ENCODE data around the gene DSCAML1.

DSCAML1 gene

DNA sequence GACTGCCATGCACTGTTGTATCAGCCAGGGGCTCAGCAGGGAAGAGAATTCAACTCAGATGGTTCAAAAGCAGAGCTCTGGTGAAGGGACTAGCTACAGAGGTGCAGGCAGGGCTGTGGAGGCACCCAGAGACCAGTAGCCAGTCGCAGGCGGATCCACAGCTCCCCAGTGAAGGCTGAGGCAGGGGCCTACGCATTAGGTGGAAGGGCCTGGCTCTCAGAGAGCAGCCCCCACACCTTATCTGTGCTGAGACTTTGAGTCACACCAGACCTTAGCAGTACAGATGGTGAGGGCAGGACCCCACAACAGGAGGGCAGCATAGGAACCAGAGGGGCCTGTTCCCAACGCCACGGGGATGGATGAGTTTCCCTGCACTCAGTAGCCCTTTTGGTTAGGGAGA, 189.6 kb downstream of the DSCAML1 start:
- DNase-seq: no peak

DNA sequence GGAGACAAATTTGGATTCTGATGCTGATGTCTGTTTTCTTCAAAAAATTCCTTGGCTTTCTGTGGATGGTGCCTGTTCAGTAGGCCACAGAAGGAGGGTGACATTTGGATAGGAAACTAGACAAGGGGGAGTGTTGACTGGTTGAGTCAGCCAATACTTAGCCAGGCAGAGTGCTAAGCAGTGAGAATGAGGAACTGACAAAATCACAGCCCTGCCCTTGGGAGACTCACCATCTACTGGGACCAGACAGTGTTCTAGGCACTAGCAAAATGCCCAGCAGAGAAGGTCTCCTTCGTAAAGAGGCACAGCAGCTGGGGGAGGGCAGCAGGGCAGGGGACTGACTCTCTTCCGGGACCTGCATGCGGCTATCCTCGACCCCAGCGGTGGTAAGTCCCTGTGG, 190.2 kb downstream of the DSCAML1 start:
- DNase-seq: no peak

DNA sequence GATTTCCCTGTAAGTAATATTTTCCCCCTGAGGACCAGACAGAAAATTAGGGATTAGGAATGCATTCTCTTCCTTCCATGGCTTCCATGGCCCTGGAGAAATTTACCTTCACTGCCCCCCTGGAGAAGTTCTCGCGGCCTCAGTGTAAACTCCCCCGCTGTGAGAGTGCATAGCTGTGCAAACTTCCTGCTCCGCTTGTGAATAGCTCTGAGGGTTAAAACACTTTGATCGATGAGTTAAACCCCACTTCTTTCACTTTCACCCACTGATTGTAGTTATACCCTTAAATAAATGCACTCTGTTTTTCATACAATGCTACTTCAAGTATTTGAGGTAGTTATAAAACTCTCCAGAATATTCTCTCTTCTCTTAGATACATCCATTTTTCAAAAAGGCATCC, 190.8 kb downstream of the DSCAML1 start:
- DNase-seq: no peak

- DNase-seq: no peak
These were observed 191.7 kb downstream of the DSCAML1 start for GRCh38 chr11:117605331-117605730.

DNA sequence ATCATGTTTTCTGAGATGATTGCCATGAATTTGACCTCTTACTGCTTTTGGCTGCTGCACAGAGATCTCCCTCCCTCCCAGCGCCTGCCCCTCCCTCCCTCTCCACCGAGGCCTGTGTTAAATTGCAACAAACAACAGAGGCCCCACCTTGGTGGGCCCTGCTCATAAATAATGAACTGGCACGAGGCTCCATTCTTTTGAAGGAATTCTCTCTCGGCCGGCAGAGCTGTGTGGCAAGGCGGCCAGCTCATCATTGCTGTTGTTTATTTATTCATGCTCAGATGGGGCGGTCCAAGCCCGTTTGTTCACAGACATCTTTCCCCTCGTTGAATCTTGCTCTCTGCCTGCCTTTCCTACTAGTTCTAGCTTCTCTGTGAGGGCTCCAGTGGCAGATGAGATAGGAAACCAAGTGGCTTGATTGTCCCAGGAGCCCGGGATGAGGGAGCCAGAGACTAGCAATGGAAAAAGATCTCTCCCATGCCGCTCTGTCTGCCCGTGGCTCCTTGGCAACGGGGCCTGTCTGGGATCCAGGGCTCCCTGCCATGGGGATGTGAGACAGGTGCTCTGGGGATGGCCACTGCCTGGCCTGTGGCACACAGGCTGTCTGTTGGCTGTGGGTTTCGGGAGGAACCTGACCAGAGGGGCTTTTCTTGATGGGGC, 192.6 kb downstream of the DSCAML1 start:
- no peak for DNase-seq

- DNase-seq: no peak
These were observed 193.1 kb downstream of the DSCAML1 start for GRCh38 chr11:117603932-117604331.

- DNase-seq: no peak
These were observed 195.9 kb downstream of the DSCAML1 start for GRCh38 chr11:117601006-117601708.

DNA sequence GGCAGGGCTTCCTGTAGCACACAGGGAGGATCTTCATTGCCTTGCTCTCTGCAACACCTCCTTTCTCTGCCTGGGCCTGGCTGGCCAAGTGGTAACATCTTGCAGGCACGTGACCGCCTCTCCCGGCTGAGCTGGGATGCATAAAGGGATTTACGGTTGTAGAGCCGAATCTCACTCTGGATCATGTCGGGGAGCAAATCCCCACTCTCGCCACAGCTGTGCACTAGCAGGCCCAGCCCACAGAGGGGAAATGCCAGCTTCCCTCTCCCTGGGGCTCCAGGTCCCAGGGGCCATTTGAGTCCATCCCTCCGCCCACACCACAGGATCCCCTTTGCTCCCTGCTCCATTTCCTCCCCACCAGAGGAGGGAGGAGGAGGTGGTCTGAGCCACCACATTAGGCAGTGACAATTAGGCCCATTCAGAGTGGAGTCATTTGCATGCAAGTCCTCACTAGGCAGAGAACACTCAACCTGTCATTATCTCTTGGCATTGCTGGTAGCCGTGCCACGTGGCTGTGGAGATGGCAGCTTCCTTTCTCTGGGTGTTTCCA, 196.7 kb downstream of the DSCAML1 start:
- DNase-seq: no peak

- DNase-seq: peak; percentile 19
These were observed 199.9 kb downstream of the DSCAML1 start for GRCh38 chr11:117597071-117597470.

DNA sequence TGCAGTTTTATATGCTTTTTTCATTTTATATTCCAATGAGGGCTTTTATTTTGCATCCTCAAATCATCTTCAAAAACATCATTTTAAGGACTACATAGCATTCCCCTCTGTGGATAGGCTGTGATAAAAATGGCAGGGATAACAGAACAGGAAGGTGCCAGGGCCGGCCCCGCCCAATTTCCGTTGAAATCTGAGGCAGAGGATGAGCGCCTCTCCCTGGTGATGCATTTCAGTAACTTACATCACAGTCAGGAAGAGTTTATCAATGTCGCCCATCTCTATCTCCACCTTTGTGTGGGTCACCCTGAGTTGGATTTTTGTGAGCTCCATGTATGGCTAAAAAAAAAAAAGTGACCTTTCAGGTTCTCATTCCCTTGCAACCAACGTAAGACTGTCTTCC, 201.6 kb downstream of the DSCAML1 start:
- DNase-seq: no peak

- DNase-seq: no peak
These were observed 202.3 kb downstream of the DSCAML1 start for GRCh38 chr11:117594721-117595120.

- no peak for DNase-seq
These were observed 204.0 kb downstream of the DSCAML1 start for GRCh38 chr11:117593065-117593464.

GRCh38 chr11:117591316-117592039, 205.5 kb downstream of the DSCAML1 start:
- no peak for DNase-seq

DNA sequence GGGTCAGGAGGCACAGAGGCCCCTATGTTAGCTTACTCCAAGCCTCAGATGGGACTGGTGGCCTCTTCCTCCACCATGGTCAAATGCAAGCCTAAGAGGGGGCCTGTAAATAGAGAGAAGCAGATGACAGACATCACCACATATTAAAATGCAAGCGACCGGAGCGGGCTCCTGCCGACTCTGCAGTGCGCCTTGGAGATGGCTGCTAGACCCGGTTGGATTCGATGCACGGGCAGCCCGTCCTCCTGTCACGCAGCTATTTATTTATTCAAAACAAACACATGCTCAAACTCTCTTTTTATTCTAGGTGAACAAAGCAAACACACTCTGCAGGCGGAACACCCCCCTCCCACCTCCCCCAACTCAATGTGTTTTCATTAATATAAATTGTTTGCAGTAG, 208.0 kb downstream of the DSCAML1 start:
- DNase-seq: no peak

GRCh38 chr11:117588166-117588810, 208.7 kb downstream of the DSCAML1 start:
- DNase-seq: no peak

DNA sequence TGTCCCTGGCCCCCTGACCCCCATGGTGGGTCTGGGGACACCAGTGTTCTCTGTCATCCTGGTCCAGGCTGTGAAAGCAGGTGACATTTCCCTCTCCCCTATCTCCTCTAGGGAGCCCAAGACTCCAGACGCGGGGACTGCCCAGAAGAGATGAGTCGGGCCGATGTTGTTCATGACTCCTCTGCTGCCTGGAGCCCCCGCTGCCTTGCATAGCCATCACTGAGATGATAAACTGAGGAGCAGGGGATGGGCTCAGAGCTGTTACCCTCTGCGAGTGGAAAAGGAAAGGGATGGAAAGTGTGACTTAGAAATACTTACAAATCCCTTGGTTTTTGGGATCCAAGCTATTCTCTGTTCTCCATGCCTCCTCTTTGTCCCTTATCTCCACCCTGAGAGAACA, 209.6 kb downstream of the DSCAML1 start:
- no peak for DNase-seq

DNA sequence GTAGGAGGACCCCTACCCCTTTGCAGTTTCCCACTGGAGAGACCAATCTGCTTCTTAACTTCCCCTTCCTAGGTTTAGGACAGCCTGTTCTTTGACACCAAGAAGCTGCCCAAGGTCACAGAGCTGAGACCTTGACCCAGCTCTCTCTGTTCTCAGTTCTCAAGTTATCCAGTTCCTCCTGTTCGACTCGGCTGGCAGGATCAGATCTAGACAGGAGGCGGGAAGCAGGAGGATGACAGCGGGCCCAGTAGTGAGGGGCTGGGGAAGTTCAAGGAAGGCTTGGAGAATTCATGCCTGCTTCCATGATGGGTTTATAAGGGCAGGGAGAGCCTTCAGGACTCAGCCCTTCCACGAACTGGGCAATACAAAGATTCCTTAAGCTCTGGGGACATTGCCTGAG, 210.6 kb downstream of the DSCAML1 start:
- no peak for DNase-seq

GRCh38 chr11:117585631-117586030, 211.4 kb downstream of the DSCAML1 start:
- no peak for DNase-seq

DNA sequence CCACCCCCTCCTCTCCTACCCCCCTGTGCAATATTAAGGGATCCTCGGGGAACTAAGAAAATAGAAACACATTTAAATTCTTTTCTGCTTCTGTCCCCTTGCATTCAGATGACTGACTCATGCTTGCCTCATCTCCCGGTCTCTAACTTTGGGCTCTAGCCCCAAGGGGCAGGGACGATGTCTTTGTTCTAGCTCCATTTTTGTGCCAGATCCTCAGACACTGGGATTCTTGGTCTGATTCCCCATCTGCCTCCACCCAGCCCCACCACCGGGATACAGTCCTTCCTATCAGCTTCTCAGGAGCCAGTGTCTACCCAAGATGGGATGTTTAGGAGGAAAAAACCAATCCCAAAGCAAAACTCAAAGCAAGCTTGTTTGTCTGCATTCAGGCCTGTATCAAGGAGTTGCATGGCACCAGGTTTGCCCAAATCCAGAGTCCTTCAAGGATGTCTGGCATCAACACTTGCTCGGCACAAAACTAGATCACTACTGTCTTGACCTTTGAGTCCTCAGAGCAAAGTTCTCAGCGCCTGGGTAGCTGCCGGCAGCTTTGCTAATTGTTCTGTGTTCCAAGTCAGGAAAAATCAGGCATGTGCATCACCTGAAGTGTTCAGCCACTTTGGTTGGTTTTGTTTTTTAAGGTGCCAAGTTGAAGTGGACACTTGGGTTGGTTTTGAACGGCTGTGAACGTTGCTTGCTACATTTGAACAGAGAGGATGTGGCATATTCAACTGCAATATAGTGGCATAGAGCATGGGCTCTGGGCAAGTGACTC, 212.8 kb downstream of the DSCAML1 start:
- peak; percentile 62 for DNase-seq

GRCh38 chr11:117583063-117583801, 213.8 kb downstream of the DSCAML1 start:
- DNase-seq: peak; percentile 22

DNA sequence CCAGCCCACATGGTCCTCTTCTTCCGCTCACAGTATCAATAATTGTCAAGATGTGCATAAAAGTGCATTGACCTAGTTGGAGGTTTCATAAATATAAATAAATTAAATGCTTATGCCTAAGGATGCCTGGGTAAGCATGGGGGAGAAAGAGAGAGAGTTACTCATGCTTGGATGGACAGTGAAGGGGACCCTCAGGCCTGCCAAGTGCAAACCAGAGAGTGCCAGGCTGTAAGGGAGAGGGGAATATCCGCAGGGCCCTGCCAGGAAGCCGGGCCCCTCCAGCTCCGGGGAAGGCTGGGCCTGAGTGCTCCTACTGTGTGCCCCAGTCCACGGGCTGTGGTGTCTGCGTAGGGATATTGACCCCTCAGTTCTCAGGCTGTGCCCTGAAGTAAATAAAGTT, 214.6 kb downstream of the DSCAML1 start:
- DNase-seq: no peak
